GM10266 (cell line): Measurements from ENCODE around the gene TMPRSS2.

ENCODE experiments used
- DNase-seq: peaks from one replicate; pipeline ENCODE4 v3.0.0; 2012; ENCODE audit errors: extremely low spot score
- CTCF ChIP-seq: IDR thresholded peaks from 2 replicates; pipeline ENCODE4 v1.5.1; 2012; ENCODE audit warnings: mild to moderate bottlenecking, low read depth; ENCODE audit not compliant: control insufficient read depth, insufficient read depth; ENCODE audit errors: missing control alignments

Gene TMPRSS2

GRCh38 chr21:41507521-41508414 lies at the start of gene TMPRSS2:
TMPRSS2 (minus strand) TSS chr21:41508158; CDS start chr21:41498133, 10,025 bp downstream.
- TF ChIP-seq CTCF: no peak
- no peak for DNase-seq

GRCh38 chr21:41555057-41555456 lies 47.1 kb upstream of the TMPRSS2 start:
- DNase-seq: no peak

GRCh38 chr21:41552254-41552653 lies 44.3 kb upstream of the TMPRSS2 start:
- TF ChIP-seq CTCF: no peak
- no peak for DNase-seq

More at GRCh38 chr21:41555057-41555456, 47.1 kb upstream of the TMPRSS2 start:
- TF ChIP-seq CTCF: no peak

- no peak for TF ChIP-seq CTCF
- DNase-seq: no peak
These were observed 40.8 kb upstream of the TMPRSS2 start for GRCh38 chr21:41548781-41549180.

GRCh38 chr21:41547111-41547510 lies 39.2 kb upstream of the TMPRSS2 start:
- DNase-seq: no peak

GRCh38 chr21:41545500-41546359 lies 37.8 kb upstream of the TMPRSS2 start:
- no peak for DNase-seq
- TF ChIP-seq CTCF: no peak

More at GRCh38 chr21:41547111-41547510, 39.2 kb upstream of the TMPRSS2 start:
- TF ChIP-seq CTCF: no peak

GRCh38 chr21:41542727-41543126 lies 34.8 kb upstream of the TMPRSS2 start:
- TF ChIP-seq CTCF: no peak
- no peak for DNase-seq
